ENCODE measurements around the gene SCARB1. TPM values are rescaled to one million over a fixed set of nuclear protein-coding genes. Genes with fewer than 3 reads are reported as not detected.

SCARB1 gene
- total RNA-seq, 1 donor from 2014 or later, result 25.1 TPM

DNA sequence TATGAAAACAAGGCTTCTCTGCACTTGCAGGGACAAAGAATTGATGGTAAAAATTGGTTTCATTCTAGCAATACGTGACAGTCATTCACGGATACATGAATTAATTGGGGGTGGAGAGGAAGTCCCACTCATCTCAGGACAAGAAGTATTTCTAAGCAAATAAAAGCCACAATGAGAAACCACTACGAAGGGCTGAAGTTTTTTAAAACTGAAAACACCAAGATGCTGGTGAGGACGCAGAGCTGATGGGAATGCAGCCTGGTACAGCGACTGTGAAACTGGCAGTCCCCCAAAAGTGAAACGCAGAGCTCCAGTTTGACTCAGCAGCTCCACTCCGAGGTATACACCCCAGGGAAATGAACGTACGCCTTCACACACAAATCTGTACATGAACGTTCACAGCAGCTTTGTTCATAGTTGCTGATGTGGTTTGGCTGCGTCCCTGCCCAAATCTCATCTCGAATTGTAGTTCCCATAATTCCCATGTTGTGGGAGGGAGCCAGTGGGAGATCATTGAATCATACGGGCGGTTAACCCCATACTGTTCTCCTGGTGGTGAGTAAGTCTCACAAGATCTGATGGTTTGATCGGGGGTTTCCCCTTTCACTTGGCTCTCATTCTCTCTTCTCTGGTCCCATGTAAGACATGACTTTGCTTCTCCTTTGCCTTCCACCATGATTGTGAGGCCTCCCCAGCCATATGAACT lies 89.0 kb downstream of the SCARB1 start:
- Mint-ChIP-seq H3K4me1 (ENCODE audit: low read depth, unreplicated experiment) (peaks cover 3% of the 10 kb centered on the region), H3K27me3 (ENCODE audit: unreplicated experiment) (peaks cover 3% of the 10 kb centered on the region), H3K4me3 (ENCODE audit: unreplicated experiment) (no peak overlapping the region), H3K9me3 (ENCODE audit: unreplicated experiment) (peaks cover 5% of the 10 kb centered on the region), H3K27ac (ENCODE audit: unreplicated experiment) (no peak overlapping the region), H3K36me3 (ENCODE audit: unreplicated experiment) (peaks cover 4% of the 10 kb centered on the region)
- TF ChIP-seq, protein P1, sequence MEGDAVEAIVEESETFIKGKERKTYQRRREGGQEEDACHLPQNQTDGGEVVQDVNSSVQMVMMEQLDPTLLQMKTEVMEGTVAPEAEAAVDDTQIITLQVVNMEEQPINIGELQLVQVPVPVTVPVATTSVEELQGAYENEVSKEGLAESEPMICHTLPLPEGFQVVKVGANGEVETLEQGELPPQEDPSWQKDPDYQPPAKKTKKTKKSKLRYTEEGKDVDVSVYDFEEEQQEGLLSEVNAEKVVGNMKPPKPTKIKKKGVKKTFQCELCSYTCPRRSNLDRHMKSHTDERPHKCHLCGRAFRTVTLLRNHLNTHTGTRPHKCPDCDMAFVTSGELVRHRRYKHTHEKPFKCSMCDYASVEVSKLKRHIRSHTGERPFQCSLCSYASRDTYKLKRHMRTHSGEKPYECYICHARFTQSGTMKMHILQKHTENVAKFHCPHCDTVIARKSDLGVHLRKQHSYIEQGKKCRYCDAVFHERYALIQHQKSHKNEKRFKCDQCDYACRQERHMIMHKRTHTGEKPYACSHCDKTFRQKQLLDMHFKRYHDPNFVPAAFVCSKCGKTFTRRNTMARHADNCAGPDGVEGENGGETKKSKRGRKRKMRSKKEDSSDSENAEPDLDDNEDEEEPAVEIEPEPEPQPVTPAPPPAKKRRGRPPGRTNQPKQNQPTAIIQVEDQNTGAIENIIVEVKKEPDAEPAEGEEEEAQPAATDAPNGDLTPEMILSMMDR (IDR thresholded peaks at IDR 0.05; ENCODE audit: partially characterized antibody, unreplicated experiment), result no peak
- DNase-seq, result no peak

DNA sequence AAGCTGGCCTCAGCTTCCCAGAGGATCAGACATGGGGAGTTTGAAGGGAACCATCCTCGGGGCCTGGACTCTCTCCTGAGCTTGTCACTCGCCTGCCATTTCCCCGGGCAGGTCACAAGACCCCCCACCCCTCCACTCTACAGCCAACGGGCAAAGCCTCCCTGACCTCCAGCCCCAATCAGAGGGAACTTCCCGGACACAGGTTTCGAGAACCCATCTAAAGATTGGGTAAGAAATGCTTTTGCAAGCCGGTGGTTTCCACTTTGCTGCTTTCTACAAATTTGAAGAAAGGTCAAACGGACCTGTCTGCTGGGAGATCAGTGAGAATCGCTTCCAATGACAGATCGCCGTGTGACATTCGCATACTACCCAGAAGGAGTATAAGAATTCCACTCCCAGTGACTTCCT lies 89.6 kb downstream of the SCARB1 start:
- H3K27ac Mint-ChIP-seq (ENCODE audit: unreplicated experiment), result no peak overlapping the region
- H3K4me3 Mint-ChIP-seq (ENCODE audit: unreplicated experiment), result no peak overlapping the region
- H3K27me3 Mint-ChIP-seq (ENCODE audit: unreplicated experiment), result peaks cover 3% of the 10 kb centered on the region
- H3K4me1 Mint-ChIP-seq (ENCODE audit: low read depth, unreplicated experiment), result peaks cover 3% of the 10 kb centered on the region
- H3K36me3 Mint-ChIP-seq (ENCODE audit: unreplicated experiment), result peaks cover 4% of the 10 kb centered on the region
- TF ChIP-seq, protein P1 (IDR thresholded peaks at IDR 0.05; ENCODE audit: partially characterized antibody, unreplicated experiment), result no peak
- H3K9me3 Mint-ChIP-seq (ENCODE audit: unreplicated experiment), result peaks cover 5% of the 10 kb centered on the region
- no peak for DNase-seq

DNA sequence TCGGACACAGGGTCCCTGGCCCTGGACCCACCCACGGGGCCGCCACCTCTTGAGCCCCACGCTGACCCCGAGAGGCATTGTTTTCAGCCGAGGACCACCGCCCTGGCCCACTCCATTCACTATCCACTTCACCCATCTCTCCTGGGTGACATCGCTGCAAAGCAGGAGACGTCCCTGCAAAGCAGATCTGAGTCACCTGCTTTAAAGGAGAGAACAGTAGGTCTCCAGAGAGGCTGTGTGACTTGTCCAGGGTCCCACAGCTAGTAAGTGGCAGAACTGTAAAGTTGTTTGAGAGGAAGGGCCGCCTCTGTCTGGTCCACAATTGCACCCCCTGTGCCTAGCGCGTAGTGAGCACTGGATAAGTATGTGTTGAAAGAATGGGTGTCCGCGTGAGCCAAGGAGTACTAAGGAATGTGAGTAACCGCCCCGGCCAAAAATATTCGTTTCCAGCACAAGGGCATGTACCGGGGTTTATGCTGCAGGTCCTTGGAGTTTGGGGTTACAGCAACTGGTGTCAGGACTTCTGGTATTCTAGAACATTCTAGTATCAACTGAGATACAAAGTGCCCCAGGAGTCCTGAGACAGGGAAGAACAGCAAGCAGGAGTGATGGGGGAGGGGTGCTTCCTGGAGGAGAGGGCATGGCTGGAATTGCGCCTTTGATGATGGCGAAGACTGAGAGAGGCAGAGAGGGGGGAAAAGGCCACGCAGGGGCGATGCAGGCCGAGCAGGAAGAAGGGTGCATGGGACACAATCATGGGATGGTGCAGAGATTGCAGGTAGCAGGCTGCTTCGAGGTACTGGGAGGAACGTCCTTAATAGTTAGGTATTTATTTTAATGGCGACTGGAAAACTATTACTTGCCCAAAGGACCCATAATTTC lies 91.1 kb downstream of the SCARB1 start:
- H3K27me3 Mint-ChIP-seq (ENCODE audit: unreplicated experiment), result peaks cover 10% of the 10 kb centered on the region
- no peak for DNase-seq
- peaks cover 12% of the 10 kb centered on the region for H3K4me1 Mint-ChIP-seq (ENCODE audit: low read depth, unreplicated experiment)
- H3K36me3 Mint-ChIP-seq (ENCODE audit: unreplicated experiment), result peaks cover 4% of the 10 kb centered on the region
- no peak overlapping the region for H3K4me3 Mint-ChIP-seq (ENCODE audit: unreplicated experiment)
- TF ChIP-seq, protein P1 (IDR thresholded peaks at IDR 0.05; ENCODE audit: partially characterized antibody, unreplicated experiment), result no peak
- no peak overlapping the region for H3K27ac Mint-ChIP-seq (ENCODE audit: unreplicated experiment)
- H3K9me3 Mint-ChIP-seq (ENCODE audit: unreplicated experiment), result peaks cover 10% of the 10 kb centered on the region

DNA sequence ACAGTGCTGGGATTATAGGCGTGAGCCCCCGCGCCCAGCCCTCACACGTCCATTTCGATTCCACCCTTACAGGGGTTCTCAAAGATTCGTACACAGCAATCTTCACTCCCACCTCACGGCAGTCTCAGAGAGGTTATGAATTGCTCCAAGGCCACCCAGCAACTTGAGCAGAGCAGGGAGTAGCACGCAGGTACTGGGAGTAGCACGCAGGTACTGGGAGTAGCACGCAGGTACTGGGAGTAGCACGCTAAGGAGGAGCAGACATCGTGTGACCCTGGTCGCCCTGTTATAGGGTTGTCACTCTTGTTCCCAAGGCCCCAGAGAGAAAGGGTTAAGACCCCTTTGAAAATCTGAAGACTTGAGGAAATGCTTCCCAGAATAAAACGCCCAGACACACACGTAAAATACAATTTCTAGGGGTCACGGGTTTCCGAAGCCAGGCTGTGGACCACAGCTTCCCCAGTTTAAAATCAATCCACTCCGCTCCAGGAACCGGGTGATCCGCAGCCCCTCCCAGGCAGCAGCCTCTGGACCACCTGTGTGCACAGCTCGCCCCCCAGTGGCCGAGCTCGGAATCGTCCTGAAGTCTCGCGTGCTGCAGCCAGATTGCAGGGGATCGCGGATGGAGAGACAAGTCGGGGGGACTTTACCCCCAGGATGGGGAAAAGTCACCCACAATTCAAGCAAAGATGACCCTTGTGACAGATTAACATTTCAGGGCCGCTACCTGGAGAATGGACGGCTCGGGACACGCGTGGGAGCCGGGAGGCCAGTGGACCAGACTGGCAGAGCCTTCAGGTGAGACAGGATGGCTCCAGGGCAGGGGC lies 92.0 kb downstream of the SCARB1 start:
- H3K36me3 Mint-ChIP-seq (ENCODE audit: unreplicated experiment), result peaks cover 4% of the 10 kb centered on the region
- H3K9me3 Mint-ChIP-seq (ENCODE audit: unreplicated experiment), result peaks cover 16% of the 10 kb centered on the region
- TF ChIP-seq, protein P1 (IDR thresholded peaks at IDR 0.05; ENCODE audit: partially characterized antibody, unreplicated experiment), result peak; percentile 98
- no peak overlapping the region for H3K27ac Mint-ChIP-seq (ENCODE audit: unreplicated experiment)
- H3K4me1 Mint-ChIP-seq (ENCODE audit: low read depth, unreplicated experiment), result peaks cover 18% of the 10 kb centered on the region
- peak; percentile 94 for DNase-seq
- peak overlapping the region; percentile 34 for H3K4me3 Mint-ChIP-seq (ENCODE audit: unreplicated experiment)
- peaks cover 10% of the 10 kb centered on the region for H3K27me3 Mint-ChIP-seq (ENCODE audit: unreplicated experiment)
